A673 (cell line): ENCODE data around the gene P2RY14. TPM values are rescaled to one million over a fixed set of nuclear protein-coding genes. Genes with fewer than 3 reads are reported as not detected.

Experiments
- BruUV-seq: library from RNA; stranded (reverse); fragments of 400-500 nt; replicated peaks from 2 replicates; lab custom pipeline; 2021; lab: Mats Ljungman, UMichigan
- CTCF ChIA-PET: fragments of 300-600 bp; sonication (Branson Sonifier 250); formaldehyde crosslinking; loops from one replicate; lab custom pipeline; 2022; ENCODE audit warnings: antibody characterized with exemption; lab: Charles Lee
- POLR2A ChIA-PET: fragments of 300-600 bp; sonication (Branson Sonifier 250); formaldehyde crosslinking; loops from one replicate; lab custom pipeline; 2022; ENCODE audit warnings: antibody characterized with exemption; ENCODE audit not compliant: low non-redundant PET; lab: Charles Lee
- DNase-seq: peaks from one replicate; pipeline ENCODE4 v3.0.0-alpha.2; 2015; ENCODE audit warnings: low spot score
- H3K27ac ChIP-seq: fragments of 200-600 bp; sonication (generic); 2 replicates; pipeline ENCODE4 v1.5.1; 2016; ENCODE audit warnings: mixed run types, low read depth, mild to moderate bottlenecking, mixed read lengths, antibody characterized with exemption, low read length; ENCODE audit not compliant: poor library complexity, severe bottlenecking
- H3K27me3 ChIP-seq: fragments of 200-600 bp; sonication (generic); replicated peaks from 2 replicates; pipeline ENCODE4 v1.6.1; 2017; ENCODE audit warnings: mixed run types, low read depth, mild to moderate bottlenecking, mixed read lengths, antibody characterized with exemption, low read length; ENCODE audit not compliant: insufficient read depth, poor library complexity
- H3K36me3 ChIP-seq: fragments of 200-600 bp; sonication (generic); 2 replicates; pipeline ENCODE4 v1.6.1; 2016; ENCODE audit warnings: mixed run types, mild to moderate bottlenecking, mixed read lengths, antibody characterized with exemption, low read length; ENCODE audit not compliant: insufficient read depth, poor library complexity, severe bottlenecking
- H3K4me1 ChIP-seq: fragments of 200-600 bp; sonication (generic); 2 replicates; pipeline ENCODE4 v1.6.1; 2017; ENCODE audit warnings: mixed run types, mild to moderate bottlenecking, mixed read lengths, antibody characterized with exemption, low read length; ENCODE audit not compliant: insufficient read depth, poor library complexity, severe bottlenecking
- H3K4me3 ChIP-seq: fragments of 200-600 bp; sonication (generic); 2 replicates; pipeline ENCODE4 v1.5.1; 2016; ENCODE audit warnings: low read depth, mixed run types, mild to moderate bottlenecking, mixed read lengths, low read length; ENCODE audit not compliant: poor library complexity, severe bottlenecking
- H3K9me3 ChIP-seq: fragments of 200-600 bp; sonication (generic); 2 replicates; pipeline ENCODE4 v1.6.1; 2016; ENCODE audit warnings: mixed run types, low read depth, mild to moderate bottlenecking, mixed read lengths, antibody characterized with exemption, low read length; ENCODE audit not compliant: poor library complexity, severe bottlenecking
- EZH2 ChIP-seq: fragments of 200-600 bp; sonication (generic); IDR thresholded peaks from 2 replicates; pipeline ENCODE4 v1.6.1; 2017; ENCODE audit warnings: borderline replicate concordance, low read depth, mild to moderate bottlenecking, mixed read lengths, antibody characterized with exemption, low read length; ENCODE audit not compliant: poor library complexity, severe bottlenecking
- intact Hi-C: fragments of 100-400 bp; cut with micrococcal nuclease; formaldehyde crosslinking; loops from one replicate; pipeline ENCODE4 v1.10.0; 2022; ENCODE audit not compliant: unreplicated experiment
- total RNA-seq: library from RNA; stranded (reverse); gene quantifications from 2 replicates; pipeline ENCODE4 v1.2.3, GENCODE V29; 2021
- TF ChIP-seq, protein P1 (sequence below): fragments of 300-800, 200-600 bp; sonication (generic); conservative IDR thresholded peaks from 2 replicates; pipeline ENCODE4 v1.5.1; 2017; ENCODE audit warnings: low read depth, mild to moderate bottlenecking, antibody characterized with exemption, low read length, moderate library complexity, mixed read lengths

P2RY14 gene
- total RNA-seq, 1 experiment from 2014 or later: not detected

GRCh38 chr3:151281671-151282324 is 3.5 kb upstream of the P2RY14 start:
- intact Hi-C loops: loop anchor here (10.0 kb wide), 1 partner anchor 383 kb away; no protein-coding TSS in a partner anchor
- Histone ChIP-seq H3K27me3 (no peaks in the 10 kb centered on the region), H3K9me3 (no peaks in the 10 kb centered on the region), H3K27ac (no peak overlapping the region), H3K4me3 (no peak overlapping the region), H3K4me1 (no peaks in the 10 kb centered on the region), H3K36me3 (no peaks in the 10 kb centered on the region)
- no peak for DNase-seq
- ChIA-PET CTCF (interaction anchor here (0.6 kb wide), 1 partner anchor 55 kb away, joined by 9 read pairs; no protein-coding TSS in a partner anchor), POLR2A (no interaction called here)
- TF ChIP-seq EZH2: no peak
- TF ChIP-seq, protein P1, sequence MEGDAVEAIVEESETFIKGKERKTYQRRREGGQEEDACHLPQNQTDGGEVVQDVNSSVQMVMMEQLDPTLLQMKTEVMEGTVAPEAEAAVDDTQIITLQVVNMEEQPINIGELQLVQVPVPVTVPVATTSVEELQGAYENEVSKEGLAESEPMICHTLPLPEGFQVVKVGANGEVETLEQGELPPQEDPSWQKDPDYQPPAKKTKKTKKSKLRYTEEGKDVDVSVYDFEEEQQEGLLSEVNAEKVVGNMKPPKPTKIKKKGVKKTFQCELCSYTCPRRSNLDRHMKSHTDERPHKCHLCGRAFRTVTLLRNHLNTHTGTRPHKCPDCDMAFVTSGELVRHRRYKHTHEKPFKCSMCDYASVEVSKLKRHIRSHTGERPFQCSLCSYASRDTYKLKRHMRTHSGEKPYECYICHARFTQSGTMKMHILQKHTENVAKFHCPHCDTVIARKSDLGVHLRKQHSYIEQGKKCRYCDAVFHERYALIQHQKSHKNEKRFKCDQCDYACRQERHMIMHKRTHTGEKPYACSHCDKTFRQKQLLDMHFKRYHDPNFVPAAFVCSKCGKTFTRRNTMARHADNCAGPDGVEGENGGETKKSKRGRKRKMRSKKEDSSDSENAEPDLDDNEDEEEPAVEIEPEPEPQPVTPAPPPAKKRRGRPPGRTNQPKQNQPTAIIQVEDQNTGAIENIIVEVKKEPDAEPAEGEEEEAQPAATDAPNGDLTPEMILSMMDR: no peak
- BruUV-seq: no TSS peak

DNA sequence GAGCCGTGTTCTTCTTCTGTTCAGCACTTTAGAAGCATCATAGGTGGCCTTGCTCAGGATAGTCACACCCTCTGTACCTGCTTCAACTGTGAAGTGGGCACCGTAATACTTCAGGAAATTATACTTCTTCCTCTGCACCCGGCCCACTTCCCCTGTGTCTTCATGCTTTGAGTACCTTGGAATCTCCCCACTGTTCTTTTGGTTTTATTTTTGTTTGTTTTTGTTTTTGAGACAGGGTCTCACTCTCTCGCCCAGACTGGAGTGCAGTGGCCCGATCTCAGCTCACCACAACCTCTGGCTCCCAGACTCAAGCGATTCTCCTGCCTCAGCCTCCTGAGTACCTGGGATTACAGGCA is 1.7 kb downstream of the P2RY14 start:
- Histone ChIP-seq H3K9me3 (no peaks in the 10 kb centered on the region), H3K36me3 (no peaks in the 10 kb centered on the region), H3K4me1 (no peaks in the 10 kb centered on the region), H3K27me3 (no peaks in the 10 kb centered on the region), H3K4me3 (no peak overlapping the region), H3K27ac (no peak overlapping the region)
- POLR2A ChIA-PET: no interaction called here
- intact Hi-C loops: no loop called here
- no peak for DNase-seq
- CTCF ChIA-PET: no interaction called here
- no peak for TF ChIP-seq EZH2
- TF ChIP-seq, protein P1: no peak
- BruUV-seq: no TSS peak

DNA sequence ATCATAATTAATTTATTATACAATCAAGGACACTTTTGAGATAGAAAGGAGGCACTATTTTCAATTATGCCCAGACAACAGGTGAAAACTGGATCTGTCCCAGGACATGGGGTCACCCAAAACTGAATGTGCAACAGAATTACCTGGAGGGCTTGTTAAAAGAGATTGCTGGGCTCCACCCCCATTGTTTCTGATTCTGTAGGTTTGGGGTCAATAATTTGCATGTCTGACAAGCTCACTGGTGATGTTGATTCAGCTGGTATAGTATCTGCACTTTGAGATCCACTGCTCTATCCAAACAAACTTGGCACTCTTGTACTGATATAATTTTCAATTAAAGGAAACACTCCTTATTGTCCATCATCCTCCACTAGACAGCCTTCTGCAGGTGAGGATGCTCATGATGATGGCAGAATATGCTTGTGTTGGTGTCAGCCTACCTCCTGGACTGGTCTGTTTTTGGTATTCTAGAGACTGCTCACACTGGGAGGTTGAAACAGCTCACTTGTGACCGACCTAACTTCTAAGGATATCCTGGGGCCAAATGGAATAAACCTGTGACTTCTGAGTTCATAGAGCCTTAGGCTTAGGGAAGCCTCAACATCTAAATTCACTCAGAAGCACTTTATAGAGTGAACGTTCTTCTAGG is 2.2 kb downstream of the P2RY14 start:
- intact Hi-C loops: no loop called here
- no peak for TF ChIP-seq EZH2
- TF ChIP-seq, protein P1: no peak
- H3K4me1 ChIP-seq: no peaks in the 10 kb centered on the region
- H3K27me3 ChIP-seq: no peaks in the 10 kb centered on the region
- ChIA-PET POLR2A (no interaction called here), CTCF (no interaction called here)
- H3K27ac ChIP-seq: no peak overlapping the region
- H3K9me3 ChIP-seq: no peaks in the 10 kb centered on the region
- no peaks in the 10 kb centered on the region for H3K36me3 ChIP-seq
- BruUV-seq: no TSS peak
- no peak for DNase-seq
- no peak overlapping the region for H3K4me3 ChIP-seq
